HepG2 (cell line): ENCODE measurements around the gene VSNL1. TPM values are rescaled to one million over a fixed set of nuclear protein-coding genes. Genes with fewer than 3 reads are reported as not detected.

Source experiments
- ATF5 ChIP-seq: sonication (generic); formaldehyde crosslinking; IDR thresholded peaks from 2 replicates; pipeline ENCODE4 v1.4.0; 2020; ENCODE audit warnings: mild to moderate bottlenecking, low read depth, missing genetic modification reagents
- EP300 ChIP-seq, 3 experiments: sonication (generic) in 1 of 3; formaldehyde crosslinking in 1 of 3; IDR thresholded peaks; 2 replicates each; pipeline versions ENCODE4 v1.5.1 to v1.6.1; 2011 to 2020; ENCODE audit warnings: low read depth in 2 of 3, low read length in 2 of 3, borderline replicate concordance in 1 of 3, improper control_type of control experiment in 1 of 3, mild to moderate bottlenecking in 1 of 3, missing genetic modification reagents in 1 of 3, moderate library complexity in 1 of 3
- ETV6 ChIP-seq: sonication (generic); formaldehyde crosslinking; conservative IDR thresholded peaks from 2 replicates; pipeline ENCODE4 v1.4.0; 2020; ENCODE audit warnings: missing genetic modification reagents
- GABPB1 ChIP-seq: IDR thresholded peaks from 2 replicates; pipeline ENCODE4 v1.6.1; 2016; ENCODE audit warnings: mild to moderate bottlenecking, missing genetic modification reagents, moderate library complexity, missing compliant biosample characterization
- HDAC1 ChIP-seq: sonication (generic); formaldehyde crosslinking; IDR thresholded peaks from 2 replicates; pipeline ENCODE4 v1.5.1; 2020; ENCODE audit warnings: mild to moderate bottlenecking, missing genetic modification reagents
- KLF13 ChIP-seq: sonication (generic); formaldehyde crosslinking; IDR thresholded peaks from 2 replicates; pipeline ENCODE4 v1.4.0; 2020; ENCODE audit warnings: mild to moderate bottlenecking, missing genetic modification reagents
- KLF6 ChIP-seq: IDR thresholded peaks from 2 replicates; pipeline ENCODE4 v1.8.0; 2016; ENCODE audit warnings: missing biosample characterization, missing genetic modification reagents
- MTA3 ChIP-seq: sonication (generic); formaldehyde crosslinking; IDR thresholded peaks from 2 replicates; pipeline ENCODE4 v1.4.0; 2020; ENCODE audit warnings: missing genetic modification reagents
- NAIF1 ChIP-seq: sonication (generic); formaldehyde crosslinking; IDR thresholded peaks from 2 replicates; pipeline ENCODE4 v1.5.0; 2020; ENCODE audit warnings: mild to moderate bottlenecking, missing genetic modification reagents, borderline replicate concordance
- NBN ChIP-seq: fragments of 450-650 bp; conservative IDR thresholded peaks from 2 replicates; pipeline ENCODE4 v1.6.1; 2017
- SNAPC4 ChIP-seq: sonication (generic); formaldehyde crosslinking; IDR thresholded peaks from 2 replicates; pipeline ENCODE4 v1.4.0; 2020; ENCODE audit warnings: mild to moderate bottlenecking, missing genetic modification reagents
- ZNF20 ChIP-seq: sonication (generic); formaldehyde crosslinking; IDR thresholded peaks from 2 replicates; pipeline ENCODE4 v1.4.0; 2020; ENCODE audit warnings: mild to moderate bottlenecking, moderate library complexity, missing genetic modification reagents
- polyA plus RNA-seq, 8 experiments: library from polyadenylated mRNA; depleted of rRNA in 3 of 8; stranded (reverse) in 7 of 8; unstranded in 1 of 8; fragments of >200 nt; fragmentation: Illumina TruSeq in 4 of 8; extraction: Trizol in 4 of 8; gene quantifications; 2 replicates each; pipeline versions ENCODE4 v1.2.1 to v1.2.3, GENCODE V29; 2011 to 2016; ENCODE audit warnings: low read depth in 4 of 8, missing spikeins in 1 of 8, mixed read lengths in 1 of 8; ENCODE audit not compliant: insufficient read depth in 1 of 8
- total RNA-seq, 5 experiments: library from RNA; depleted of rRNA; stranded (reverse); fragments of >200 nt; fragmentation: Illumina TruSeq; extraction: Trizol; gene quantifications; 2 replicates each; pipeline ENCODE4 v1.2.3, GENCODE V29; 2016; ENCODE audit warnings: low read depth in 1 of 5
- TF ChIP-seq, protein P1 (sequence below): fragments of 450-650 bp; IDR thresholded peaks from 2 replicates; pipeline ENCODE4 v1.6.1; 2017; ENCODE audit warnings: mild to moderate bottlenecking
- TF ChIP-seq, protein P2 (sequence below): sonication (generic); formaldehyde crosslinking; IDR thresholded peaks from 2 replicates; pipeline ENCODE4 v1.9.0; 2022; ENCODE audit warnings: low read depth, missing genetic modification reagents
- TF ChIP-seq, protein P3 (sequence below): sonication (generic); formaldehyde crosslinking; IDR thresholded peaks from 2 replicates; pipeline ENCODE4 v1.4.0; 2020; ENCODE audit warnings: mild to moderate bottlenecking, missing genetic modification reagents

VSNL1 gene
- total and polyA plus RNA-seq, 2 of the 13 experiments (the other 11 are each of a cell fraction or from before 2014, with no cell fraction given), result 63.2 to 95.9 TPM

DNA sequence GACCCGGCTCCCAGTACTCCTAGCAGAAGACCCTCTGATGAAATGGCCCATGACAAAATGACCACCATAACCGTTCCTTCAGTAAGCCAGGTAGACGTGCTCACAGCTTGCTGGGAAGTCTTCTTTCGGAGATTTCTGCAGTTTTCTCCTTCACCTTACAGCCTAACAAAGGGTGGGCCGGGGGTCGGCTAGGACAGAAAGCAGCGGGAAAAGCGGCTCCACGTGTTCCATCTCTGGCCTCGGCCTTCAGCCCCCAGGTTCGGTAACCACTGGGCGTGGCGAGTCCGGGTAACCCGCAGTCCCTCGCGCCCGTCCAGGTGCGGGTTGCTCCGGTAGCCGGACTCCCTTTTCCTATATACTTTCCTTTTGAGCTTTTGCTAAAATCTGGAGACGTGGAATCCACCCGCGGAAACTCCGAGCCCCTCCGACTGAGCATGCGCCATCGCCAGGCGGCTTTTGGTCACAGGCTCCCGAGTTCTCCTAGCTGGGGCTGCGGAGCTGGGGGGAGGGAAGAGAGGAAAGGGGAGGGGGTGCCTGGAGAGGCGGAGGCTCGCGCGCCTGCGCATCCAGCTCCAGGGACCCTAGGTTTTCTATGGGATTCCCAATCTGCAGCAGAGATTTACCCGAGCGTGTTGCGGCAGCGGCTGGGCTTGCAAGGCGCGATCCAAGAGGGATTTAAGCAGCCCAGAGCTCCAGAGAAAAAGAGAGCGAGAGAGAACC is at the start of gene VSNL1 (continued):
- TF ChIP-seq, protein P1, sequence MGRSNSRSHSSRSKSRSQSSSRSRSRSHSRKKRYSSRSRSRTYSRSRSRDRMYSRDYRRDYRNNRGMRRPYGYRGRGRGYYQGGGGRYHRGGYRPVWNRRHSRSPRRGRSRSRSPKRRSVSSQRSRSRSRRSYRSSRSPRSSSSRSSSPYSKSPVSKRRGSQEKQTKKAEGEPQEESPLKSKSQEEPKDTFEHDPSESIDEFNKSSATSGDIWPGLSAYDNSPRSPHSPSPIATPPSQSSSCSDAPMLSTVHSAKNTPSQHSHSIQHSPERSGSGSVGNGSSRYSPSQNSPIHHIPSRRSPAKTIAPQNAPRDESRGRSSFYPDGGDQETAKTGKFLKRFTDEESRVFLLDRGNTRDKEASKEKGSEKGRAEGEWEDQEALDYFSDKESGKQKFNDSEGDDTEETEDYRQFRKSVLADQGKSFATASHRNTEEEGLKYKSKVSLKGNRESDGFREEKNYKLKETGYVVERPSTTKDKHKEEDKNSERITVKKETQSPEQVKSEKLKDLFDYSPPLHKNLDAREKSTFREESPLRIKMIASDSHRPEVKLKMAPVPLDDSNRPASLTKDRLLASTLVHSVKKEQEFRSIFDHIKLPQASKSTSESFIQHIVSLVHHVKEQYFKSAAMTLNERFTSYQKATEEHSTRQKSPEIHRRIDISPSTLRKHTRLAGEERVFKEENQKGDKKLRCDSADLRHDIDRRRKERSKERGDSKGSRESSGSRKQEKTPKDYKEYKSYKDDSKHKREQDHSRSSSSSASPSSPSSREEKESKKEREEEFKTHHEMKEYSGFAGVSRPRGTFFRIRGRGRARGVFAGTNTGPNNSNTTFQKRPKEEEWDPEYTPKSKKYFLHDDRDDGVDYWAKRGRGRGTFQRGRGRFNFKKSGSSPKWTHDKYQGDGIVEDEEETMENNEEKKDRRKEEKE, result no peak
- peak; percentile 90; the same call in 1 of the 2 replicates for TF ChIP-seq NAIF1
- TF ChIP-seq KLF13 (CRISPR knock-in tag), result no peak; the same call in 1 of the 2 replicates
- TF ChIP-seq GABPB1 (CRISPR knock-in tag), result peak; percentile 75
- TF ChIP-seq SNAPC4 (CRISPR knock-in tag), result peak; percentile 65; the same call in 1 of the 2 replicates
- TF ChIP-seq, protein P2, sequence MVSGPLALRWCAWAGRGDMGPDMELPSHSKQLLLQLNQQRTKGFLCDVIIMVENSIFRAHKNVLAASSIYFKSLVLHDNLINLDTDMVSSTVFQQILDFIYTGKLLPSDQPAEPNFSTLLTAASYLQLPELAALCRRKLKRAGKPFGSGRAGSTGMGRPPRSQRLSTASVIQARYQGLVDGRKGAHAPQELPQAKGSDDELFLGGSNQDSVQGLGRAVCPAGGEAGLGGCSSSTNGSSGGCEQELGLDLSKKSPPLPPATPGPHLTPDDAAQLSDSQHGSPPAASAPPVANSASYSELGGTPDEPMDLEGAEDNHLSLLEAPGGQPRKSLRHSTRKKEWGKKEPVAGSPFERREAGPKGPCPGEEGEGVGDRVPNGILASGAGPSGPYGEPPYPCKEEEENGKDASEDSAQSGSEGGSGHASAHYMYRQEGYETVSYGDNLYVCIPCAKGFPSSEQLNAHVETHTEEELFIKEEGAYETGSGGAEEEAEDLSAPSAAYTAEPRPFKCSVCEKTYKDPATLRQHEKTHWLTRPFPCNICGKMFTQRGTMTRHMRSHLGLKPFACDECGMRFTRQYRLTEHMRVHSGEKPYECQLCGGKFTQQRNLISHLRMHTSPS (CRISPR knock-in tag), result peak; percentile 21; the same call in 1 of the 2 replicates
- TF ChIP-seq NBN, result no peak
- peak; percentile 70; the same call in 1 of the 2 replicates for TF ChIP-seq ETV6 (CRISPR knock-in tag)
- TF ChIP-seq, protein P3, sequence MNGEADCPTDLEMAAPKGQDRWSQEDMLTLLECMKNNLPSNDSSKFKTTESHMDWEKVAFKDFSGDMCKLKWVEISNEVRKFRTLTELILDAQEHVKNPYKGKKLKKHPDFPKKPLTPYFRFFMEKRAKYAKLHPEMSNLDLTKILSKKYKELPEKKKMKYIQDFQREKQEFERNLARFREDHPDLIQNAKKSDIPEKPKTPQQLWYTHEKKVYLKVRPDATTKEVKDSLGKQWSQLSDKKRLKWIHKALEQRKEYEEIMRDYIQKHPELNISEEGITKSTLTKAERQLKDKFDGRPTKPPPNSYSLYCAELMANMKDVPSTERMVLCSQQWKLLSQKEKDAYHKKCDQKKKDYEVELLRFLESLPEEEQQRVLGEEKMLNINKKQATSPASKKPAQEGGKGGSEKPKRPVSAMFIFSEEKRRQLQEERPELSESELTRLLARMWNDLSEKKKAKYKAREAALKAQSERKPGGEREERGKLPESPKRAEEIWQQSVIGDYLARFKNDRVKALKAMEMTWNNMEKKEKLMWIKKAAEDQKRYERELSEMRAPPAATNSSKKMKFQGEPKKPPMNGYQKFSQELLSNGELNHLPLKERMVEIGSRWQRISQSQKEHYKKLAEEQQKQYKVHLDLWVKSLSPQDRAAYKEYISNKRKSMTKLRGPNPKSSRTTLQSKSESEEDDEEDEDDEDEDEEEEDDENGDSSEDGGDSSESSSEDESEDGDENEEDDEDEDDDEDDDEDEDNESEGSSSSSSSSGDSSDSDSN (CRISPR knock-in tag), result peak; percentile 83
- peak; percentile 36; the same call in 1 of the 2 replicates for TF ChIP-seq ZNF20 (CRISPR knock-in tag)
- peak; percentile 44; the same call in 1 of the 2 replicates for TF ChIP-seq KLF6 (CRISPR knock-in tag)
- TF ChIP-seq ATF5 (CRISPR knock-in tag), result no peak
- no peak for TF ChIP-seq MTA3
- peak; percentile 80 for TF ChIP-seq HDAC1 (CRISPR knock-in tag)
- peak in 1 of 2 experiments; percentile 74; a peak in 2 of 4 replicates for TF ChIP-seq EP300 (IDR thresholded peaks at IDR 0.05; ENCODE audit: low read depth in 2 of 2, low read length in 2 of 2)
- peak; percentile 43; the same call in 1 of the 2 replicates for TF ChIP-seq EP300 (CRISPR knock-in tag; IDR thresholded peaks at IDR 0.05; ENCODE audit: borderline replicate concordance)
